Adipose tissue (tissue), 3 donors: Measurements from ENCODE around the gene MANBA. TPM values are rescaled to one million over a fixed set of nuclear protein-coding genes. Genes with fewer than 3 reads are reported as not detected.

Experiments
- H3K27ac ChIP-seq: one replicate; pipeline ENCODE4 v1.5.1; 2013; ENCODE audit warnings: low read depth, low read length
- WGBS, 3 donors: extraction: QIAGEN DNeasy Blood & Tissue Kit; methylation state at CpG; one replicate each; pipeline ENCODE4 v1.1.7; 2013; 5-methylcytosine and 5-hydroxymethylcytosine counted together
- polyA plus RNA-seq, 3 donors: library from polyadenylated mRNA; stranded (reverse); fragments of 200-250 nt; gene quantifications; one replicate each; pipeline ENCODE4 v1.2.3, GENCODE V29; 2013
- donor health status: healthy with polysubstance abuse.
- donor health status: Bipolar disorder and iron deficiency.
- donor health status: healthy.

MANBA gene
- polyA plus RNA-seq = 10 to 100 TPM in 1 of 3 donors, 1 to 10 TPM in 2; 9.0 to 12.4 (median 9.2) TPM

DNA sequence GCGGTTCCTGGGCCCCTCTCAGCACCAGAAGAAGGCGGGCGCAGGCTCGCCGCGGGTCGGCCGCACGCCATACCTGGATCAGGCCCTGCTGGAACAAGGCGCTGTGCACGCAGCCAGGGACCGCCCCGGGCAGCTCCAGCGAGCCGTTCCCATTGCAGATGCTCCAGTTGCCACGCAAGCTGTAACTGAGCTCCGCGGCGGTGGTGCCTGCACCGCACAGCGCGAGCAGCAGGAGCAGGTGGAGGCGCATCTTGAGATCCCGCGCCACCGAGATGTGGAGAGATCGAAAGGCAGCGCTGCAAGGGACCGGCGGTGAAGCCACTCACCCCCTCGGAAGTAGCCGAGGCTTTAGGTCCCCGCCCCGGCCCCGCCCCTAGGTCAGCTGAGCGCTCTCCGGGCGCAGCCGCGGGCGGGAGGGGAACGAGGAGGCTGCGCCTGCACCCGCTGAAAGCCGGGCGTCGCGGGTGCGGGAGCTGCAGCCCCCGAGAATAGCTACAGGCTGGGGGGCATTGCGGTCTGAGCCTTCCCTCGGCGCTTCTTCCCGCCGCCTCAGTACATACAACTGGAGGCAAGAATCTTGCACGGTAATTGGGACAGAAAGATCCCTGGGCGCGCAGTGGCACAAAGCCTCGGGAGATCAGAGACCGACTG is at the start of gene MANBA:
MANBA (minus strand) TSS at position 324 of the 651 bp plus-strand sequence; CDS start at position 250, 74 bp downstream.
- WGBS, 3 donors = 0% methylated on average over 60 of the region's 60 CpGs
- H3K27ac ChIP-seq = no peak within 1 kb of the TSS

DNA sequence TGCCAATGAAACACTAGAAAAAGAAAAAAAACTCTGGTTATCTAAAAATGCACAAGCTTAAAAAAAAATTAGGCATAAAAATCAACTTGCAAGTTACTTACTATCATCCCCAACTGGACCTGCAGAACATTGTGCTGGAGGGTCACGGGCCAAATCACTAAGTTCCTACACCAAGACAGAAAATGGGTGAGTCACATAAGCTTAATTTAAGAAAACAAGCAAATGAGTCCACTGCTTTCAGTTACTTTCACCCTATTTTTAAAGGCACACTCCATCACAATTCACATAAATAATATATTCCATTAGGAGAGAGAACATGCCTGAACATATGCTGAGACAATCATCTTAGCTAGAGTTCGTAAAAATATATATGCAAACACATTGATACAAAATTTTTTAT is 48.9 kb upstream of the MANBA start:
- no peak overlapping the region for H3K27ac ChIP-seq
- 86 to 92% (median 88%) methylated on average over 2 of the region's 2 CpGs for WGBS, 3 donors

DNA sequence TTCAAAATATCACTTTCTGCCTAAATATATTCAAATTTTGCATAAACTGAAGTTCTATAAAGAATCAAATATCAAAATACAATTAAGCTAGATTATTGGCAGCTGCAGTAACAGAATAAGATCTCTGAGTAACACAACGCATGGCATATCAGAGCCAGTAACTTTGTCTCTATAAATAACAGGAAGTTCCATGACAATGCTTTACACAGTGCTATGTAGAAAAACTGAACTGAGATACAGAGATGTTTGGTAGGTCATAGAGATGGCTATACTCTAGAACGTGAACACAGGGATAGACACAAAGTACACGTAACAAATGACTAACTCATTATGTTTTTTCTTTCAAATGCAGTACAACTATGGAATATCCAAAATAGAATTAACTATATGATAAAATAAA is 48.4 kb upstream of the MANBA start:
- WGBS, 3 donors = 45 to 46% (median 45%) methylated on average over 3 of the region's 3 CpGs

DNA sequence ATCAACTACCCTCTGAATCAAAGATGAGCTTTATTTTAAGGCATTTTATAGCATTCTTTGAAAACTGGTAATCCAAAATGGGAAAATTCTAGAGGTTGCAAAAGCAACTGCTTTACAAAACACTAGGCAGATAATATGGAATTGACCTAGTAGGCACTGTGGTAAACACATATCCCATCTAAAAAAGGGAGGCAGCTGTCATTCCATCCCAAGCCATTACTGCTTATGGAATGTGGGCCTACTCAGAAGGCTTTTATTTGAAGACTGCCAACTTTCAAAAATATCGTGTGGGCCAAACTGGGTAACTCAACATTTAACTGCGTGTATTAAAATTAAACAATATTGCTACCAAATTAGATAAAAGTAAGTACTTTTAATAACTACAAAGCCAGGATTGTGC is 47.2 kb upstream of the MANBA start:
- WGBS, 3 donors = 73 to 84% (median 78%) methylated on average over 2 of the region's 2 CpGs
- H3K27ac ChIP-seq = no peak overlapping the region

More for the DNA sequence above, 48.4 kb upstream of the MANBA start:
- no peak overlapping the region for H3K27ac ChIP-seq

DNA sequence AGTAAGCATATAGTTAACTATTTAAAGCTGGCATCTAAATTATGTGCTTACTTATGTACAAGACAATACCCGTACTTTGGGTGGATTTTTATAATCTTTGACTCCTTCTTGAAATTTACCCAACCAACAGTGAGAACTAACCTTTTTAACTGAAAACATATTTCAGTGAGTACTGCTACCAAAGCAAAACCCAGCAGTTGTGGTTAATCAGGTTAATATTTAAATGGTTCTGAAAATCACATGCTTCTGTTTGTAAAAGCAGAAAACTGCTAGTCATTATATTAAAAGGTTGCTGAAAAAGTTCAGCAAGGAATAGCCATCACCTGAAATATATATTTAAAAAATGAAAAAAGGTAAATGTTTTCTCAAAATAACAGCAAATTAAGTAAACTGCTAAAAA is 46.6 kb upstream of the MANBA start:
- WGBS, 3 donors = 61 to 79% (median 64%) methylated on average over 1 of the region's 1 CpG
- no peak overlapping the region for H3K27ac ChIP-seq

DNA sequence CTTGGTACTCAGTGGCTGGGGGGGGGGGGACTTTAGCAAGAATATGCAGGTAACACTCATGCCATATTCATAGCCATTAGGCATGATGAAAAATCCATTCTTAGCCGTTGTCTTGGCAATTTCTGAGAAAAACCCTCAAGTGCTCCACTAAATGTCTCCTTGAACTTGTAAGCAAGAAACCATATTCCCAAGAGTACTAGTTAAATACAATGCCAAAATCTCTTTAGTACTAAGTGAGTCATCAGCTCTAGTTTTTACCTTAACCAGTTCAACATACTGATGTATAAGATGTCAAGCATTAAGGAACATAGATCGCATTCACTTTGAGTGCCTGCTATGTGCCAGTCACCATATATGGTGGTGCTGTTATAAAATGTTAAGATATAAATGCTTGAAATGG is 39.0 kb upstream of the MANBA start:
- 82 to 91% (median 83%) methylated on average over 2 of the region's 2 CpGs for WGBS, 3 donors
- H3K27ac ChIP-seq = no peak overlapping the region

DNA sequence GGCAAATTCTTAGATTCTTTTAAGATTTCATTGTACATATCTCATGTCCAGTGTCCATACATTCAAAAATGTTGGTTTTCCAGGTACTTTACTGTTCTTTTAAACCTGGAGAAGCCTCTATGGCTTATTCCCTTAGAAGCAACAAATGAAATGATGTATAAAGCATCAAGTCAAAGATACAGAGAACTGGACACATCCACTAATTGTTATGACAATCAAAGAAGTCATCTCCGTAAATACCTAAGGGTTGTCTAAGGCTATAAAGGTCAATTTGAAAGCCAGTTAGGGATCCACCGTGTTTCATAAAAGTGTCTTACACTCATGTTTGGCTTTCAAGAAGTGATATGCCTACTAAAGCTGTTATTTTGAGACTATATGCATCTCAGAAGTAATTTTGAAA is 34.2 kb upstream of the MANBA start:
- H3K27ac ChIP-seq = no peak overlapping the region
- WGBS, 3 donors = 93 to 97% (median 95%) methylated on average over 2 of the region's 2 CpGs

DNA sequence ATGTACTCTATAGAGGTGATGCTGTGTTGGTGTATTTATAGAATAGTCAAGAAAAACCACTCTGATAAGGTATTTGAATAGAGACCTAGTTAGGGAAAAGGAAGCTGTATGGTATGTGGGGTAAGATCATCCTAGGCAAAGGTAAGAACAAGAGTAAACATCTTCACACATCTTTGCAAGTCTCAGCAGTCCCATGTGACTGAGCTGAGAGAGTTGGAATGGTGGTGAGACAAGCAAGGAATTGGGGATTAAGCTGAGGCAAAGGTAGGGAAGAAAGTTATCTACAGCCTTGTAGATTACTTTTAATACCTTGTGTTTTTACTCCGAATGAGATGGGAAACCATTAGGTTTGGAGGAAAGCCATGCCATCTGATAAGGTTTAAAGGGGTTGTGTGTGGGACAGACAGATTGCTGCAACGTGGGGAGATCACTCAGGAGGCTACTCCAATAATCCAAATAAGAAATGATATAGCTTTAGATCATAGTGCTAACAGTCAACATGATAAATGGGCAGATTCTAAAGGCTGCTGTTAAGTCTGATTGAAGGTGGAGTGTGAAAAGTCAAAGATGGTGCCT is 31.7 kb upstream of the MANBA start:
- no peak overlapping the region for H3K27ac ChIP-seq
- WGBS, 3 donors = 65 to 88% (median 87%) methylated on average over 2 of the region's 2 CpGs

DNA sequence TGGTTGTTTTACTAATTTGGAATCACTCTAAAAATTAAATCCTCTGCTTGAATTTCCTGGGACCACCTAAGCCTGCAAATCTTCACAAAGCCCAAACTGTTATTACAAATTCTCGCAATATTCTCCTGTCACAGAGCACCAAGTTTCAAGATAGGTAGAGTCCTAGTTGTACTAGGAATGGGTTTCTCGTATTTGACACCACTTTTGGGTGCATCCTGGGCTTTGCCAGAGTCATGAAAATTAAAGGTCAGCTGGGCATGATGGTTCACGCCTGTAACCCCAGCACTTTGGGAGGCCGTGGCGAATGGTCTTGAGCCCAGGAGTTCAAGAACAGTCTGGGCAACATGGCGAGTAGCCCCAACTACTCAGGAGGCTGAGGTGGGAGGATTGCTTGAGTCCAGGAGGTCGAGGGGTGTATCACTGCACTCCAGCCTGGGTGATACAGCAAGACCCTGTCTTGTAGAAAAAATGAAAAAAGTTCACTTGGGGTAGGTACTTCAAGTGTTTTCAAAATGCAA is 30.6 kb upstream of the MANBA start:
- no peak overlapping the region for H3K27ac ChIP-seq
- 82 to 89% (median 84%) methylated on average over 7 of the region's 7 CpGs for WGBS, 3 donors

DNA sequence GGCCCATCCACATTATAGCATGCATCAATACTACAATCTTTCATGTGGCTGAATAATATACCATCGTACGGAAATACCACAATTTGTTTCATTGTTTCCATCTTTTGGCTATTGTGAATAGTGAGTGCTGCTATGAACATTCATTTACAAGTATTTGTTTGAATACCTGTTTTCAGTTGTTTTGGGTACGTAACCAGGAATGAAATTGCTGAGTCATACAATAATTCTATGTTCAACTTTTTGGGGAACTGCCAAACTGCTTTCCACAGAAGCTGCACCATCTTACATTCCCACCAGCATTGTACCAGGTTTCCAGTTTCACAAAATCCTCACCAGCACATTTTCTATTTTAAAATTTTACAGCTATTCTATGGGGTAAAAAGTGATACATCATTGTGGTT is 28.5 kb upstream of the MANBA start:
- H3K27ac ChIP-seq = no peak overlapping the region
- WGBS, 3 donors = 66 to 74% (median 69%) methylated on average over 3 of the region's 3 CpGs

DNA sequence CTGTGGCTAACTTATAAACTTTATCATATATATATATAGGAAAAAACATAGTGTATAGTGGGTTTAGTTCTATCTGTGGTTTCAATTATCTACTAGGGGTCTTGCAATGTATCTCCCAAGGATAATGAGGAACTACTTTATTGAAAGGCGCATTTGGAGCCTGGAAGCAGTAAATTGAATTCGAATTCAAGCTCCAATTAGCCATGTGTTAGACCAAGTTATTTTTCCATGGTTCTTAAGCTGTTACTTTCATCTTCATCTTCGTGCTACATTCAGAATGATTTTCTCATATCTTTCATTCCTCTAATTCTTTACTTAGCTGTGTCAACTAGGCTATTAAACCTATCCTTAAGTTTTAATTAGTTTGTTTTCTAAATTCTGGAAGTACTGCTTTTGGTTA is 27.2 kb upstream of the MANBA start:
- H3K27ac ChIP-seq = no peak overlapping the region
- 94 to 95% (median 95%) methylated on average over 3 of the region's 3 CpGs for WGBS, 3 donors

DNA sequence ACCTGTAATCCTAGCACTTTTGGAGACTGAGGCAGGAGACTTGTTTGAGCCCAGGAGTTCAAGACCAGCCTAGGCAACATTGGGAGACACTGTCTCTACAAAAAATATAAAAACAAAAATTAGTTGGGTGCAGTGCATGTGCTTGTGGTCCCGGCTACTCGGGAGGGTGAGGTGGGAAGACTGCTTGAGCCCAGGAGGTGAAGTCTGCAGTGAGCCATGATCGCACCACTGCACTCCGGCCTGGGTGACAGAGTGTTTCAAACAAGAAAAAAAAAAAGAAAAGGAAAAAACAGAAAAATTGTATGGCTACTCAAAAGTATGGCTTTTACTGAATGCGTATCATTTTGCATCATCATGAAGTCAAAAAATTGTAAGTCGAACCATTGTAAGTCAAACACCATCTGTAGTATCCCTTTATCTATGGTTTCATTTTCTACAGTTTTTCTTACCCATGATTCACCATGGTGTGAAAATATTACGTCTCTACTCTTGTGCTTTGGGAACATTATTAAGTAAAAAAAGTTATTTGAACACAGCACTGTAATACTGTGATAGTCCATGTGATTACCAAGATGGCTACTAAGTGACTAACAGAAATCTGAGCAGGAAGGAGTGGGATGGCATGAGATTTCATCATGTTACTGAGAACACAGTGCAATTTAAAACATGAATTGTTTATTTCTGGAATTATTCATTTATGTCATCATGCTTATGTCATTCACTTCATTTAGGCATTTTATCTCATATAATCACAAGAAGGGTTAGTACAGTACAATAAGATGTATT is 26.5 kb upstream of the MANBA start:
- no peak overlapping the region for H3K27ac ChIP-seq
- WGBS, 3 donors = 95 to 98% (median 96%) methylated on average over 7 of the region's 7 CpGs

DNA sequence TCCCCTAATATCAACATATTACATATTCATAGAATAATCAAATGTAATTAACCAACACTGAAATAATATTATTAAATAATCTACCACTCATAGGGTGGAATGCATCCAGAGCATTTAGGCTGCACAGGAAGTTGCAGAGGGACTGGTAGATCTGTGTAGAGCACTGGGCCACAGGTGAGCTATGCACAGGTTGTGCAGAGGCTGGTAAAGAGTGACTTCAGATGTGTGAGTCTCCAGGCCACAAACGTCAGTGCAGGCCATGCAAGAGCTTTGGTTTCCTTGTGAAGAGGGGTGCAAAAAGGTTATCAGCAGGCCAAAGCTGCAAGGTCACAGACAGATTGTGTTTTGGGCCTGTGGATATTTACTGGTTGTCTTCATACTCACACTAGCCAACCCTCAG is 25.5 kb upstream of the MANBA start:
- no peak overlapping the region for H3K27ac ChIP-seq
- 48 to 60% (median 50%) methylated on average over 1 of the region's 1 CpG for WGBS, 3 donors

DNA sequence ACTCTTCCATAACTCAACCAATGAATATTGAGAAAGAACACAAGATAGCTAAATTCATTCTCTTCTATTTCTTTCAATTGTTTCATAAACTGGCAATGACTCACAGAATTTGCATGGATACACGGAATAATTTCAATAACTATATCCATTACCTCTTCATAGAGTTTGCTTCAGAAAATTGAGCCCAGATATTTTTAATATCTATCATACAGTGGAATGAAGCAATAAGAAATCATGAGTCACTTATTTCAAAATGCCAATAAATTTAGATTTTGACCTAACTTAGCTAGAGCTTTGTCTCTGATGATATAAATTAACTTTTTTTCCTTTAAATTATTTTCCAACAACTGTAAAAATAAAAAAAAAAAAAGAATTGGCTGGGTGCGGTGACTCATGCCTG is 22.2 kb upstream of the MANBA start:
- 93 to 99% (median 96%) methylated on average over 2 of the region's 2 CpGs for WGBS, 3 donors
- no peak overlapping the region for H3K27ac ChIP-seq

DNA sequence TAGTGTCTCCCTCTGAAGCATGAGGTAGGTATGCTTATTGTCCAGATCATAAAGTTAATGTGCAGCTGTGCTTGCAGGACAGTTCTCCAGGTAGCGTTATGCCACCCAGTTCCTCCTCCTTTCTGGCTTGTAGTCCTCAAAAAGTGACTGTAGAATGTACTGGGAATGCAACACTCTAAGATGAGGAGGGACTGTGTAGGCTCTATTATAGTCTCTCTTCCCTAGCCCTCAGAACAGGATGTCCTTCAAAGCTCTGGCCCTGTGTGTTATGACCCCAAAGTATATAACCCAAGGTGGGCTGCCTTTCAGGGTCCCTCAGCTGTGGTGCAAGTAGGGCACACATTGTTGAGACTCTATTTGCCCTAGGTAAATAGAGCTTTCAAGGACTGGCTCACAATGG is 20.8 kb upstream of the MANBA start:
- H3K27ac ChIP-seq = no peak overlapping the region
- WGBS, 3 donors = 85 to 100% (median 94%) methylated on average over 1 of the region's 1 CpG

DNA sequence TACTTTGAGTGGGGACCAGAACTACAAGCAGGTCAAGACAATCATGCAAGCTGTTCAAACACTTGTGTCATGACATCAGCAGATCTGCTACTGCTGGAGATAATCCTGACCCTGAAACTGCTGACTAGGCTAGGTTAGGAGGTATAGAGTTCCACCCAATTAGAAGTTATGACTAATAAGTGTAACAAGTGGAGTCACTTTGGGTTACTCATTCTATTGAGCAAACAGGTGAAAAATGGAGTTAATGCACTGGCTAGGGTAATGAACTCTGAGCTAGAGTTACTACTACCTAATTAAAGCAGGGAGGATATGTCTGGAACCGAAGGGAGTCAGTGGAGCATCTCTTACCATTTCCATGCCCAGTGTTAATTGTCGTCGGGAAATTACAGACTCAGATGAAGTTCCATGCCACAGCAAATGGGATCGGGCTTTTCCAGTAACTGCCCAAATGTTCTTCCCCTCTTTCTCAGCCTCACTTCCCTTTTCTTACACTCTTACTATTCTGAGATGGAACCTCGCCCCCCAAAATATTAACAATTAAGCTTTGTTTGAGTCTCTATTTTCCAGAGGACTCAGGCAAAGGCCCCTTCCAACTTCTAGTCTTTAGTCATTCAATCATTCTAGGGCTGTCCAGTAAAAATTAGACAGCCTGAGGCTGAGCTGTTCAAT is 19.8 kb upstream of the MANBA start:
- no peak overlapping the region for H3K27ac ChIP-seq
- 77 to 88% (median 80%) methylated on average over 5 of the region's 5 CpGs for WGBS, 3 donors

DNA sequence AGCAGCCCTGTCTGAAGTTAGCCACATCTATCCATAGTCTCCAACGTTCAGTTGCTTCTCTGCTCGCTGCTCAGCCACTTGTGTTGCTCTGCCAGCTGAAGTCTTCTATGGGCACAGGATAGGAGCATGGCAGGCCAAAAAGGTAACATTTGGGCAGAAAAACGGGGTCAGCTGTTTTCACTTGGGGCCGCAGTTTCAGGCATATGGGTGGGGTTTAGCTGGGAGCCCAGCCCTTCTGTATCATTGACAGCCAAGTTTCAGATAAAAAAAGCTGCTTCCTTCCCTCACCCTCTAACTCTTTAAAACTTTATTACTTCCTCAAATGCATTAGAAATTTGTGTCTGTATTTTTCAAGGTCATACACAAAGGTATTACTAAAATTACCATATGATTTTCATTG is 18.4 kb upstream of the MANBA start:
- 54 to 69% (median 66%) methylated on average over 4 of the region's 4 CpGs for WGBS, 3 donors
- no peak overlapping the region for H3K27ac ChIP-seq

DNA sequence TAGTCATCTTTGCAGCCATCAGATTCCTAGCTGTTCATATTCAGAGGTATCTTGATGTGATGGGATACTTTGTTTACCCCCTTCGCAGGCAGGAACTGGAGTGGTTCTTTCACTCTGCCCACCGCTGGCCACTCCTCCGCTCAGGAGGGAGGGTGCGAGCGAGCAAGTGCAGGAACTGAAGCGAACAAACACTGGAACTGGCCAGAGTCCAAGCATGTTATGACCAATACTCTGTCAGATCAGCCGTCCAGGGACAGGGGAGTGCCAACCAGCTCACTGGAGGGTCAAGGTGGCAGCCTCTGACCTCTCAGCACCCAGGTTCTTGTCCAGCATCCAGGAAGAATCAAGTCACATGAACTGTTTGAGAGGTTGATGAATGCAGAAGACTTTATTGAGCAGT is 18.0 kb upstream of the MANBA start:
- WGBS, 3 donors = 24 to 68% (median 64%) methylated on average over 7 of the region's 7 CpGs
- H3K27ac ChIP-seq = no peak overlapping the region

DNA sequence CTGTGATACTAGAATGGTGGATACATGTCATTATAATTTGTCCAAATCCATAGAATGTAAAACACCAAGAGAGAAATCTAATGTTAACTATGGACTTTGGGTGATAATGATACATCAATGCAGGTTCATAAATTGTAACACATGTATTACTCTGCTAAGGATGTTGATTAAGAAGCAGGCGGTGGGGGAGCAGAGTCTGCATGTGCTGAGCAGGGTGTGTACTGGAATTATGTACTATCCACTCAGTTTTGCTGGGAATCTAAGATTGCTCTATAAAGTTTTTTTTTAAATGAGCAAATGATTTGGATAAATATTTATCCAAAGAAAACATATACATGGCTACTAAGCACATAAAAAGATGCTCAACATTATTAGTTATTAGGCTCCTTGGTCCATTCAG is 15.0 kb upstream of the MANBA start:
- no peak overlapping the region for H3K27ac ChIP-seq
- WGBS, 3 donors = 82 to 87% (median 87%) methylated on average over 1 of the region's 1 CpG
